Endodermal cell (in vitro differentiated cells): ENCODE data around the gene SPOCK2. TPM values are rescaled to one million over a fixed set of nuclear protein-coding genes. Genes with fewer than 3 reads are reported as not detected.

Experiments
- DNase-seq: peaks from one replicate; pipeline ENCODE4 v3.0.0-alpha.2; 2017
- H3K27ac ChIP-seq: 2 replicates; pipeline ENCODE4 v1.5.1; 2013; ENCODE audit warnings: mild to moderate bottlenecking, low read depth, low read length, moderate library complexity
- H3K27me3 ChIP-seq: 2 replicates; pipeline ENCODE4 v1.6.1; 2013; ENCODE audit warnings: mild to moderate bottlenecking, low read length, moderate library complexity; ENCODE audit not compliant: insufficient read depth, control insufficient read depth, poor library complexity, severe bottlenecking
- H3K36me3 ChIP-seq: 2 replicates; pipeline ENCODE4 v1.7.0; 2013; ENCODE audit warnings: mild to moderate bottlenecking, low read length, moderate library complexity; ENCODE audit not compliant: control insufficient read depth, insufficient read depth
- H3K4me1 ChIP-seq: one replicate; pipeline ENCODE4 v1.7.0; 2013; ENCODE audit warnings: low read length; ENCODE audit not compliant: control insufficient read depth, insufficient read depth
- H3K4me3 ChIP-seq: 2 replicates; pipeline ENCODE4 v1.5.1; 2013; ENCODE audit warnings: mild to moderate bottlenecking, low read length, moderate library complexity
- H3K9ac ChIP-seq: 2 replicates; pipeline ENCODE4 v1.6.1; 2013; ENCODE audit warnings: mild to moderate bottlenecking, low read length, moderate library complexity; ENCODE audit not compliant: poor library complexity, severe bottlenecking; ENCODE audit errors: extremely low read depth
- H3K9me3 ChIP-seq: 2 replicates; pipeline ENCODE4 v1.6.1; 2013; ENCODE audit warnings: mild to moderate bottlenecking, low read length, moderate library complexity; ENCODE audit not compliant: control insufficient read depth
- H3K27ac Mint-ChIP-seq: 2 replicates; pipeline ENCODE4 v1.8.0; 2020; ENCODE audit warnings: mixed read lengths
- H3K27me3 Mint-ChIP-seq: 2 replicates; pipeline ENCODE4 v1.8.0; 2021; ENCODE audit warnings: mild to moderate bottlenecking, mixed read lengths; ENCODE audit not compliant: insufficient read depth
- H3K36me3 Mint-ChIP-seq: 2 replicates; pipeline ENCODE4 v1.8.0; 2020; ENCODE audit warnings: low read depth, mixed read lengths
- H3K4me1 Mint-ChIP-seq: 2 replicates; pipeline ENCODE4 v1.8.0; 2020; ENCODE audit warnings: mixed read lengths
- H3K4me3 Mint-ChIP-seq: 2 replicates; pipeline ENCODE4 v1.8.0; 2020; ENCODE audit warnings: mild to moderate bottlenecking, moderate library complexity, mixed read lengths
- H3K9me3 Mint-ChIP-seq: 2 replicates; pipeline ENCODE4 v1.8.0; 2020; ENCODE audit warnings: mild to moderate bottlenecking, mixed read lengths
- CTCF ChIP-seq: fragments of 200-600 bp; sonication (generic); conservative IDR thresholded peaks from 2 replicates; pipeline ENCODE4 v1.5.0; 2021; ENCODE audit warnings: antibody characterized with exemption, mild to moderate bottlenecking
- WGBS, 2 experiments: methylation state at CpG; one replicate each; pipeline versions ENCODE4 v1.1.5 to v1.1.7; 2013; ENCODE audit warnings: missing lambda C conversion rate in 2 of 2, mixed read lengths in 1 of 2; ENCODE audit not compliant: insufficient coverage in 1 of 2, insufficient read length in 1 of 2; 5-methylcytosine and 5-hydroxymethylcytosine counted together
- total RNA-seq, 2 donors: library from RNA; stranded (reverse); fragmentation: NEBNext Ultra II Directional in 1 of 2; extraction: Animal tissue kit (Norgen Biotek cat#: 25700) in 1 of 2; gene quantifications; 2 replicates in 1 of 2; 3 replicates in 1 of 2; pipeline ENCODE4 v1.2.1, GENCODE V29; 2021

The SPOCK2 gene
- total RNA-seq, 2 donors from 2014 or later: 1.6 to 3.7 TPM

GRCh38 chr10:72037266-72037665 lies 51.1 kb downstream of the SPOCK2 start:
- Mint-ChIP-seq H3K36me3 (no peaks in the 10 kb centered on the region), H3K27me3 (no peaks in the 10 kb centered on the region), H3K4me1 (peaks cover 33% of the 10 kb centered on the region), H3K27ac (peak overlapping the region; percentile 96), H3K4me3 (no peak overlapping the region), H3K9me3 (no peaks in the 10 kb centered on the region)
- Histone ChIP-seq H3K4me1 (peaks cover 16% of the 10 kb centered on the region), H3K27ac (peak overlapping the region; percentile 43), H3K9me3 (no peaks in the 10 kb centered on the region), H3K4me3 (no peak overlapping the region), H3K27me3 (no peaks in the 10 kb centered on the region), H3K36me3 (no peaks in the 10 kb centered on the region), H3K9ac (peak overlapping the region; percentile 70)
- WGBS, 2 experiments: 84 to 85% methylated on average over 6 to 8 of the region's 8 CpGs
- no peak for DNase-seq
- TF ChIP-seq CTCF: no peak

- no peak overlapping the region for H3K4me3 ChIP-seq
- H3K27ac ChIP-seq: no peak overlapping the region
- peaks cover 16% of the 10 kb centered on the region for H3K4me1 ChIP-seq
- H3K9me3 Mint-ChIP-seq: no peaks in the 10 kb centered on the region
- H3K9me3 ChIP-seq: no peaks in the 10 kb centered on the region
- DNase-seq: no peak
- no peak for TF ChIP-seq CTCF
- H3K27ac Mint-ChIP-seq: no peak overlapping the region
- H3K4me1 Mint-ChIP-seq: peaks cover 38% of the 10 kb centered on the region
- no peaks in the 10 kb centered on the region for H3K27me3 ChIP-seq
- H3K27me3 Mint-ChIP-seq: no peaks in the 10 kb centered on the region
- no peak overlapping the region for H3K9ac ChIP-seq
- H3K36me3 ChIP-seq: no peaks in the 10 kb centered on the region
- no peaks in the 10 kb centered on the region for H3K36me3 Mint-ChIP-seq
- H3K4me3 Mint-ChIP-seq: no peak overlapping the region
- 93 to 95% methylated on average over 10 to 13 of the region's 13 CpGs for WGBS, 2 experiments
Observed at GRCh38 chr10:72035252-72035887, 53.0 kb downstream of the SPOCK2 start.

- 94 to 97% methylated on average over 3 to 4 of the region's 4 CpGs for WGBS, 2 experiments
- Histone ChIP-seq H3K27ac (no peak overlapping the region), H3K9me3 (no peaks in the 10 kb centered on the region), H3K4me1 (peaks cover 16% of the 10 kb centered on the region), H3K4me3 (no peak overlapping the region), H3K9ac (no peak overlapping the region), H3K27me3 (no peaks in the 10 kb centered on the region), H3K36me3 (no peaks in the 10 kb centered on the region)
- peaks cover 39% of the 10 kb centered on the region for H3K4me1 Mint-ChIP-seq
- H3K27ac Mint-ChIP-seq: no peak overlapping the region
- no peaks in the 10 kb centered on the region for H3K36me3 Mint-ChIP-seq
- no peak for TF ChIP-seq CTCF
- H3K27me3 Mint-ChIP-seq: no peaks in the 10 kb centered on the region
- DNase-seq: no peak
- H3K9me3 Mint-ChIP-seq: no peaks in the 10 kb centered on the region
- no peak overlapping the region for H3K4me3 Mint-ChIP-seq
Observed at GRCh38 chr10:72034761-72035160, 53.6 kb downstream of the SPOCK2 start.
